Measurements from ENCODE around the gene DNAJC1.

Gene DNAJC1

GRCh38 chr10:21959998-21960397, 43.5 kb downstream of the DNAJC1 start:
- no peak for DNase-seq

- DNase-seq: no peak
Observed at GRCh38 chr10:21954690-21955089, 48.8 kb downstream of the DNAJC1 start.

DNA sequence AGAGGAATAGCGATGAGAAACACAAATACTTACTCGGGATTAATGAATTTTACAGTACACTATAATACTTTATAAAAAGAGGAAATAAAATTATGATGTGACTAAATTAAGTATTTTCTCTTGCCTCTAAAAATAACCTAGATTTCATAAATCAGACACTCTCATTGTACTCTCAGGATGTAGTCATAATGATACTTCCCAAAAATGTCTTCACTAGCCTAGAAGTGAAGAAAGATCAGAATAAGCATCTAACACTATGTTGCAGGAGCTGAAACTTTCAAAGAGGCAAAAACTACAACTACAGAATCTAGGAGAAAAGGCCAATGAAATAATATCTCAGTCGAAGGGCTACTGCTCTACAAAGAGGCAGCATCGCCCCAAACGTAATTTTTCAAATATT, 49.4 kb downstream of the DNAJC1 start:
- DNase-seq: no peak

- DNase-seq: no peak
Observed at GRCh38 chr10:21953585-21954057, 49.9 kb downstream of the DNAJC1 start.

DNA sequence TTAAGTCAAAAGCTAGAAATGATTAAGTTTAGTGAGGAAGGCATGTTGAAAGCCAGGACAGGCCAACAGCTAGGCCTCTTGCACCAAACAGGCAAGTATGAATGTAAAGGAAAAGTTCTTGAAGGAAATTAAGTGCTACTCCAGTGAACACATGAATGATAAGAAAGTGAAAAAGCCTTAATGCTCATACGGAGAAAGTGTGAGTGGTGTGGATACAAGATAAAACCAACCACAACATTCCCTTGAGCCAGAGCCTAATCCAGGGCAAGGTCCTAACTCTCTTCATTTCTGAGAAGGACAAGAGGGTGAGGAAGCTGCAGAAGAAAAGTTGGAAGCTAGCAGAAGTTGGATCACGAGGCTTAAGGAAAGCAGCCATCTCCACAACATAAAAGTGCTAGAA, 53.0 kb downstream of the DNAJC1 start:
- no peak for DNase-seq

DNA sequence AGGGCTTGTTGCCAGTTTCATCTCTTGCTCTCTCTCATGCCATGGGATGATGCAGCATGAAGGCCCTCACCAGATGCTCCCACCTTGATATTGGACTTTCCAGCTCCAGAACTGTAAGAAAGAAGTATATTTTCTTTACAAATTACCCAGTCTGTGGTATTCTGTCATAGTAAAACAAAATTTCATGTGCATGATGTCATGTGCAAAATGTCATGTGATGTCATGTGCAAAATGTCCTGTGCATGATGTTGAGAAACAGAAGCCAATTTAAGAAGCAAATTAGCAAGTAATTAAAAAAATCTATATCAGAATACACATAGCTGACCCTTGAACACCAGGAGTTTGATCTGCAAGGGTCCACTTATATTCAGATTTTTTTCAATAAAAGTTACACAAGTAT, 56.6 kb downstream of the DNAJC1 start:
- DNase-seq: no peak

DNA sequence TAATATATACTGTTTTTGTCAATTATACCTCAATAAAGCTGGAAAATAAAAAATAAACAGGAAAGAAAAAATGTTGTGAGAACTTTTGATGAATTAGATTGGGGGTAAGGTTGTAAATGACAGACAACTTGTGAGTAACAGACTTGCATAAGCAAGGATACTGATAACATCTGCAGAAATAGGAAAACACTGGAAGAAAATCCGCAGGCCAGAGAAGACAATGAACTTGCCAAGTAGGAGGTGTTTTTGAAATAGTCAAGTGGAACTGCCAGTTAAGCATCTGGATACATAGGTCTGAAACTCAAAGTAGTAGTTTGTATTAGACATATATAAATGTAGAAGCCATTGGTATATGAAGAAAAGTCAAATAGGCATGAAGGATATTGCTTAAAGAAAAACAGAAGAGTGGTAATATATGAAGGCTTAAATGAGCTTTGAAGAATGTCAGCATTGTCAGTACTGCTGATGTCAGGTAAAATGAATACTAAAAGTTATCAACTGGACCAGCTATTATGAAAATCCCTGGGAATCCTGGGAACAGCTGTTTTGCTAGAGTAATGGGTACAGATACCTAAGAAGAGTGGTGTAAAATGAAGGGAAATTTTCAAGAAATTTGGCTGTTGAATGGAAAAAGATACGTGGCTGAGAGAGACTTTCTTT, 58.7 kb downstream of the DNAJC1 start:
- no peak for DNase-seq

- DNase-seq: no peak
Observed at GRCh38 chr10:21943633-21944265, 59.8 kb downstream of the DNAJC1 start.

DNA sequence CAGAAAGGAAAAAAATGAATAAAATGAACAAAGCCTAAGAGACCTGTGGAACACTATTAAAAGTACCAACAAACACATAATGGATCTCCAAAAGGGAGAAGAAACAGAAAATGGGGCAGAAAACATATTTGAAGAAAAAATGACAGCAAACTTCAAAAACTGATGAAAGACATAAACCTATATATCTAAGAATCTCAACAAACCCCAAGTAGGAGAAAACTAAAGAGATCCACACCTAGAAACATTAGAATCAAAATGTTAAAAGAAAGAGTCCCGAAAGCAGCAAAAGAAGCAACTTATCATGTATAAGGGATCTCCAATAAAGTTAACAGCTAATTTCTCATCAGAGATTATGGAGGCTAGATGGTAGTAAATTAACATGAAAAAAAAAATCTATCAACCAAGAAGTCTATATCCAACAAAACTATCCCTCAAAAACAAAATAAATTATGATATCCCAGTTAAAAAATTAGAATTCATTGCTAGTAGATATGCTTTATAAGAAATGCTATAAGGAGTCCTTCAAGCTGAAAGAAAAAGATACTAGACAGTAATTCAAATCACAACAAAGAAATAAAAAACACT, 68.0 kb downstream of the DNAJC1 start:
- DNase-seq: no peak

DNA sequence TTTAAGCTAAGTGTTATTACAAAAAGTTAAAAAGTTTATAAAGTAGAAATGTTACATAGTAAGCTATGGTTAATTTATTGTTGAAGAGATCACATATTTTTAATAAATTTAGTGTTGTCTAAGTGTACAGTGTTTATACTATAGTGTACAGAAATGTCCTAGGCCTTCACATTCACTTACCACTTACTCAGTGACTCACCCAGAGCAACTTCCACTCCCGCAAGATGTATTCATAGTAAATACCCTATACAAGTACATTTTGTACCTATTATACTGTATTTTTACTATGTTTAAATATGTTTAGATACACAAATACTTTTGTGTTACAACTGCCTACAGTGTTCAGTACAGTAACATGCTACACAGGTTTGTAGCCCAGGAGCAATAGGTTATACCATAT, 69.2 kb downstream of the DNAJC1 start:
- DNase-seq: no peak

DNA sequence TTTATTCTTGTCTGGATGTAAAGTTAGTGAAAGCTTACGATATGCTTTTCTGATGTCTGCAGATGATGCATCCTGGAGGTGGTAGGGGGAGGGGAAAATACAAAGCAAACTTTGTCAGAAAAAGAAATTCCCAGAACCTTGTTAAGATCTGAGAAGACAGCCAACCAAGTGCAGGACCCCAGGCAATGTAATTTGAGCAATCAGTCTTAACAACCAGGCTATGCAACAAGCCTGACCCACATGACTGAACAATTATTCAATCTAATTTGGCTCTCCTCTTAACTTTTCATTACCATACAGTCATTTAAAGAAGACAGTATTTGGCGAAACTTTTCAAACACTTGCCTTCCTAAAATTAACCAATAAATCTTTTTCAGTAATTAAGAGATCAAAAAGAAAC, 74.5 kb downstream of the DNAJC1 start:
- DNase-seq: no peak

DNA sequence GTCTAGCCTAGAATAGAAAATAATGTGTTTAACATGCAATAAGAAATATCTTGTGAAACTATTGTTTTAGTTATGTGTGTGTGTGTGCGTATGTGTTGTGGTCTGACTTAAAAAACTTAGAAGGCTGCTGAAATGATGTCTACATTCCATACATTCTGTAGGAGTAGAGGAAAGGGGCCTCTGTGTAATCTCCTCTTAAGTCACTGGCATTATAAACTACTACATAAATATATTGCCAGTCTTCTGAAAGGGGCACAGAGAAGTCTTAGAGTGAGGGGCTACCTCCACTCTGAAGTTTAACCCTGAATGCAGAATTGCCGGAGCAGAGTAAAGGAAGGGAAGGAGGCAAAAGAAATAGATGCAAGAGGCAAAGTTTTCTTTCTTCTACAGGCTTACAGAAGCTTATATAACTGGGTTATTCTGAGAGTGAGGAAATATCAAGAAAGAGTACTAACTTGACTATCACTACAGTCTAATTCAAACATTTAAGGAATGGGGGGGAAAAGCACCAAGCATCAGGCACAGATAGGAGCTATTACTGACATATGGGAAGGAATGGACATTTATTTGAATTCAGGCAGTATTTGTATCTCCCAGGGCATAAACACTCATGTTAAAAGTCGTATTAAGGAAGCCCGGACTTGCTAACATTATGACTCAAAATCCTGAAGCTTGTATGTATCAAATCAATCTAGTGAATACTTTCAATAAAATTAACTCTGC, 75.7 kb downstream of the DNAJC1 start:
- DNase-seq: no peak

- no peak for DNase-seq
Observed at GRCh38 chr10:21926949-21927348, 76.6 kb downstream of the DNAJC1 start.

GRCh38 chr10:21926358-21926925, 77.1 kb downstream of the DNAJC1 start:
- DNase-seq: no peak

GRCh38 chr10:21925851-21926250, 77.7 kb downstream of the DNAJC1 start:
- DNase-seq: no peak

DNA sequence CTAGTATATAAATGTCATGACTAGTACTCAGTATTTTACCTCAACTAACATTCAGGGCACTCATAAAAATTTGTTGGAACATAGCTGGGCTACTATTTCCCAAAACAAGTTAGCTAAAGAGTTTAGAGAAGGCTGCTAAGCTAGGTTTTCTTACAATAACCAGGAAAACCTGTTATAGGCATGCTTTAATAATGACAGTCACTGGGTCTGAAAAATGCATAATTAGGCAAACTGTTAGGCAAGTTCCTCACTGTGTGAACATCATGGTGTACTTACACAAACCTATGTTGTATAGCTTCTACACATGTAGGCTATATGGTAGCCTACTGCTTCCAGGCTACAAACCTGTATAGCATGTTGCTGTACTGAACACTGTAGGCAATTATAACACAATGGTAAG, 79.0 kb downstream of the DNAJC1 start:
- no peak for DNase-seq

GRCh38 chr10:21920633-21921032, 82.9 kb downstream of the DNAJC1 start:
- no peak for DNase-seq

GRCh38 chr10:21919906-21920305, 83.6 kb downstream of the DNAJC1 start:
- DNase-seq: no peak

- no peak for DNase-seq
Observed at GRCh38 chr10:21919117-21919516, 84.4 kb downstream of the DNAJC1 start.

DNA sequence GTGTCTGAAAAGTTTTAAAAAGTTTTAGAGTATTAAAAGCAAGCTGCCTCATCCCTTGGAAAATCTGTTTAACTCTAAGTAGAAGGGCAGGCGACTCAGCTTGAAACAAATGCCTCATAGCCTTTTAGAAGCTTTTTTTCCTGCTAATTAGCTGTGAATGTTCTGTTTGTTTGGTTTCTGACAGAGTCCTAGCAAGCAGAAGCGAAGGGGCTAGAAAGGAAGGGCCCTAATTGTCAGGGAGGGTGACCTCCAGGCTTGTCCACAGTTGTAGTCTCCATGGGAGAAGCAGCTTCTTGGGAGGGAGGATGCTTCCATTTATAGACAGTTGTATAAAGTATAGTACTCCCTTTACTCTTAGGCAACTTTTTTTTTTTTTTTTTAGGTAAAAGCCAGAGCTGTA, 90.9 kb downstream of the DNAJC1 start:
- no peak for DNase-seq

DNA sequence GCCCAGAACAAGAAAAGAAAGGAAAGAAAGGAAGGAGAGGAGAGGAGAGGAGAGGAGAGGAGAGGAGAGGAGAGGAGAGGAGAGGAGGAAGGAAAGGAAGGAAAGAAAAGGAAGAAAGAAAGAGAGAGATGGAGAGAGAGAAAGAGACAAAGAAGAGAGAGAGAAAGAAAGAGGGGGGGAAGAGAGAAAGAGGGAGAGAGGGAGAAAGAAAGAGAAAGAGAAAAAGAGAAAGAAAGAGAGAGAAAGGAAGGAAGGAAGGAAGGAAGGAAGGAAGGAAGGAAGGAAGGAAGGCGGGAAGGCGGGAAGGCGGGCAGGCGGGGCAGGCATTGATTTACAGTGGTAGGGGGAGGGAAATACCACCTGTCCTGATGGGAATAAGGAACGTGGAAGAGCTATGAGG, 92.7 kb downstream of the DNAJC1 start:
- no peak for DNase-seq

- no peak for DNase-seq
Observed at GRCh38 chr10:21907436-21907835, 96.1 kb downstream of the DNAJC1 start.

- DNase-seq: no peak
Observed at GRCh38 chr10:21904930-21905329, 98.6 kb downstream of the DNAJC1 start.

DNA sequence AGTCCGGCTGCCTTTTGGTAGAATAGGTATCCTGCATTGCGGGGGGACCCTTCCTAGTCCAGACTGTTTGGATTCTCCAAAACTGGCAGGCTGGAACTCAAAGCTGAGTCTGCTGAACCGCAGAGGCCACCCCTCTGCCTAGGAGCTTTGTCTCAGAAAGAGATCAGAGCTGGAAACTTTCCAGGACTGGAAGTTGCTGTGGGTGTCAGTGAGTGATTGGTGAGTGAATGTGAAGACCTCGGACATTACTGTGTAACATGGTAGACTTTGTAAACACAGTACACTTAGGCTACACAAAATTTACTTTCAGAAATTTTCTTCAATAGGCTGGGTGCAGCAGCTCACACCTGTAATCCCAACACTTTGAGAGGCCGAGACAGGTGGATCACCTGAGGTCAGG, 103.8 kb downstream of the DNAJC1 start:
- no peak for DNase-seq

Data from DMS 273 treated with DMSO at 0.1 percent for 48 hours (cell line).